SKM-1 (cell line): ENCODE results near the gene ITGB1BP1.

Source experiments
- DNase-seq: peaks from one replicate; lab custom pipeline; 2025; ENCODE audit not compliant: unreplicated experiment; lab: John Stamatoyannopoulos, UW

Gene ITGB1BP1

DNA sequence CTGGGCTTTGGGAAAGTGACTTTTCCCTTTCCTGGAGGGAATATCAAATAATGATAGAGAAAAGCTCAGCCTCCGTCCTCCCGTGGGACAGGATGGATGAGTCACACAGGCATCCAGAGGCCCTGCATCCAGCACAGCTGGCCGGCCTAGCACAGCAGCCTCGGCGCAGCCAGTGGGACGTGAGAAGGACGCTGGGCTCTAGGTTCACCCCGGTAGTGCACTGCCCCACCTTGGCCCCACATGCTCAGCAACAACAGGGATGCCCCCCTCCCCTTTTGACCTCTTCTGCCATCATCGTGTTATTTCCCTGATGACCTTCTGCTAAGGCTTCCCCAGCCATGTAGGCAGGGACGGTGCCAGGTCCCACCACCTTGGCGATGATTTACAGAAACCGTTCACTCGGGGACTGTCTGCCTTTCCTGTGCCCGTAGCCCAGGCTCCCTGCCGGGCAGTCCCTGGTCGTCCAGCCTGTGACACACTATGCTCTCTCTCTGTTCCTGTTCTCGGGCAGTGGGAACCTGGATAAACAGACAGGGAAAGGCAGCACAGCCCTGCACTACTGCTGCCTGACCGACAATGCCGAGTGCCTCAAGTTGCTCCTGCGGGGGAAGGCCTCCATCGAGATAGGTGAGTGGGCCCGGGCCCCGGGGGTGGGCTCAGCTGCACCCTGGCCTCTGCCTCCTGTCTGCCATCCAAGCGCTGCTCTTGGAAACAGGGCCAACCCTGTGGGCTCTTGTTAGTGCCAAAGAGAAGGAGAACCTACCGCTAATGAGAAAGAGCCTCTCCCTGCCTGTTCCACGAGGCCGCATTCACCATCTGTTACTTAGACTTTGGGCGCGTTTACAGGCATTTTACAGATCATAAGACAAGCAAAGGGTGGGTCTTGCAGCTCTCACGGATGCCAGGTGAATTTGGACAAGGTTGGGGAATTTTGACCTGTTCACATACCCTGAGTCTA, 44.6 kb downstream of the ITGB1BP1 start:
- no peak for DNase-seq

DNA sequence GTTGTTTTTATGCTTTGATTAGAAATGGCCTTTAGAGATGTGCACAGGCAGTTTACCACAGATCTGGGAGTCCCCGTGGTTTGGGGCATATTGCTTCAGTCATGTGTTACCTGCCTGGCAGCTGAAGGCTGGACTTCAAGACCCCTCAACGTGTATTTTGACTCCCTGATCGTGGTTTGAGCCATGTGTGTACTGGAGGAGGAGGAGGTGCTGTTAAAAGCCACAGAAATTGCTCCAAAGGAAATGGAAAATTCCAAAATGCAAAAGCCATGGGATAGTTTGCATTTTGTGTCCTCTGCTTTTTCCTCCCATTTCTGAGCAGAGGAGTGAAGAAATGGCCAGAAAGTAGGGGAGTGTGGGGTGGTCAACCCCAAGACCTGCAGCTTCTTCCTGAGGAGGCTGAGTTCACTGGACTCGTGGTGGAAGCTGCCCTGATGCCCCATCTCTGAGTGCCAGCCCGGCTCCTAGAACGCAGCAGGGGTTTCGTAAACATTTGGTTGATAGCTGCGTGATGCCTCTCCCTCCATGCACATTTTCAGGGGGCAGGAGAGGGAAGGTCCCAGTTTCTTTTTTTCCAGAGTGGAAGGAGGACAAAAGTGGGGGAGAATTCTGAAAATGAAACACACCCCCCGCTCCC, 45.7 kb downstream of the ITGB1BP1 start:
- DNase-seq: no peak

DNA sequence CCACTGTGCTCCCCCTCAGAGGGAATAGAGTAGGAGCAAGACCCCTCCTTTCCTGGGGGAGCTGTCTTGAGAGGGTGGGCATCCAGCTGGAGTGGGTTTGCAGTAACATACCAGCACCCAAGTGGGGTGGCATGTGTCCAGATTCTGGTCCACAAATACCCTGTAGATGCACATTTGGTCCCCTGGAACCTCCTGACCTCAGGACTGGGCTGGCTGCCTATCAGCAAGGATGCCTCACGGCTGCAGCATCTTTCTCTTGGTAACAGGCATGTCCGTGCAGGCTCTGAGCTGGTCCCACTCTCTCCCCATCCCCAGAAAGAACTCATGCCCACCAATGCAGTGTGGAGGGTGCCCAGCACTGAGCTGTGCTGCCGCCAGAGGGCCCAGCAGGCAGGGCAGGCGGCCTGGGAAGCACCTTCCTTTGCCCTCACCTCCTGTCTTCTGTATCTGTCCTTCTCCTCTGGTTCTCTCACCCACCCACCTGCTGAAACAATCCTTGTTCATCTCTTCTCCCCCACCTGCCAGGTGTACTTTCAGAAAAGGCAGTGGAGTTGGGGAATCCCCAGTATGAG, 47.4 kb downstream of the ITGB1BP1 start:
- no peak for DNase-seq

DNA sequence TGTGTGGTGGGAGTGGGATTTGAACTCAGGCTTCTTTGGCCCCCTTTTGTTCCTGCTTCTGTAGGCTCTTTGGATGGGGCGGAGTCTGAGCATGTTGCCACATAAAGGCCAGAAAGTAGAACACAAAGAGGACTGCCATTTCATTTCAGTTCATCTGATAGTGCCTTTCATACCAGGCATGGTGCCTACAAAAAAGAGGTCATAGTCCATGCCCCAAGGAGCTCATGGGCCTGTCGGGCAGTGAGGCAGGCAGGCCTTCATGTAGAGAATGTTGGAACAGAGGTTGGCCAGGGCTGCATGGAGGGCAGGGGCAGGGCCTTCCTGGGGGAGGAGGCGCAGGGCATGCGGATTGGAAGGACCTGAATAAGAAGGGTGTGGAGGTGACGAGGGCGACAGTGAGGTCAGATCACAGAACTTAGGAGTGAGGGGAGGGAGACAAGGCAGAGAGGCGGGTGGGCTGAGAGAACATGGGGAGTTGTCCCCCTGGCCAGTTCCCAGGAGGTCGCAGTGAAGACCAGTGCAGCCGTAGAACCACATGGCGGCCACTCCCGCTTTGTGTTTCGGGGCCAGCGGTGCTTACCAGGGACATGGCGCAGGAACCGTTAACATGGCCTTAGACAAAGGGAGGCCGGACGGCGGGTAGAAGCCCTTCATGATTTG, 49.1 kb downstream of the ITGB1BP1 start:
- DNase-seq: no peak

DNA sequence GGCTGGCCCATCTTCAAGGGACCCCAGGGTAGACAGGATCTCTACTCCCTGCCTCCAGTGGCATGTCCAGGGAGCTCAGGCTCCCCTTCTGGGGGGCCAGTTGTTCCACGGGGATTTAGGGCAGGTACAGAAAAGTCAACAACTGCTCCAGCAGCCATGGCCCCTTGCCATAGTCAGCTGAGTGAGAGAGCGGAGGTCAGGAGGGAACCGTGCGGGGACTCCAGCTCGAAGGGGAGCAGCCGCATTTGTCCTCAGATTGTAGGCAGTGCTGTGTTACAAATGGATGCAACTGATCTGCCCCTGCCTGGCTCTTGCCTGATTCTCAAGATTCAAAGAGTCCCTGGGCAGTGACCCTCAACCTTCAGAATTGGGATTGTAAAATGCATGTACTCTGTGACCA, 49.9 kb downstream of the ITGB1BP1 start:
- no peak for DNase-seq

DNA sequence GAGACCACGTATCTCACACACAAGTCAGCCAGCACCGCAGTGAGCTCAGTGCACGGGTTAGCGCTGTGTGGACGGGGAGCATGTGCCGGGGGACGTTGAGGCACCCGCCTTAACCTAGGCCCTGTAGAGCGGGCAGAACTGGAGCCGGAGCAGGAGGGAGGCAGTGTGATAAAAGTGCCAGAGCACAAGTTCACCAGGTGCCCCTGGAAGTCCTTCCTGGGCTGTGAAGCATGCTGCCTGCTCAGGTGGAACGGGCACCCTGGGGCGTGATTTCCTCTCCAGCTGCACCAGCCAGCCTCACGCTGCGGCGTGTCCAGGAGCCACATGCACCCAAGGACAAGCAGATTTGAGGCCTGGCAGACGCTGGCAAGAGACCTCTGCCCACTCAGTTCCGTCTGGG, 50.3 kb downstream of the ITGB1BP1 start:
- DNase-seq: no peak

DNA sequence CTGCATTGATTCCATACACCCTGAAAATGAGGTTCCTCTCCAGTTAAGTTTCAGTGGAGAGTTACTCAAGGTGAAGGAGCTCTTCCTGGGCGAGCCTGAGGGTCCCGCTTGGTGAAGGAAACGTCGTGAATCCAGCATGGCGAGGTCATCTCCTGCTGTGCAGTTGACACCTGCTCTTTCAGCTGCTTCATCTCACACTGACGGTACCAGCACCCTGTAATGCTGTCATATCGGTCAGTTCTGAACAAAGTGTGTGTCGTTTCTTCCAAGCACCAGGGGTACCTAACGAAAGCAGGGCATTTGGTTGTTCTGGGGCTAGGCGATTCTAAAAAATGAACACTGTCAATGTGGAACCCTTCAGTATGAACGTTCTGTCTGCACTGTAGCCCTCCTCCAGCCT, 52.6 kb downstream of the ITGB1BP1 start:
- no peak for DNase-seq

DNA sequence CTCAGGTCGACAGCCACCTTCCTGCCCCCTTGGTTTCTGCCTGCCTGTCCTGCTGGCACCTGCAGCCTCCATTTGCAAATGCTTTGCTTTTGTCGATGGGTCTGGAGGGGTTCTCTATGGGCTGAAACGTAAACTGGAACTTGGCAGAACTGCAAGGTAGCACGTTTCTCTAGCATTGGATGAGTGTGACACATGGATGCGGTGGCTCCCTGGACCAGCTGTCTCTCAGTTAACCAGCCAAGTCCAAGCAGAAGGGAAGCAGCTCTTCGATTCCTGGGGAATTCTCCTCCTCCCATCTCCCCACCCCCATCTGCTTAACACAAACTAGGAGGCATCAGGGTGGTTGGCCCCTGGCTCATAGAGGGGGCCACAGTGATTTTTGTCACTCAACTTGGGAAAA, 57.3 kb downstream of the ITGB1BP1 start:
- DNase-seq: no peak

DNA sequence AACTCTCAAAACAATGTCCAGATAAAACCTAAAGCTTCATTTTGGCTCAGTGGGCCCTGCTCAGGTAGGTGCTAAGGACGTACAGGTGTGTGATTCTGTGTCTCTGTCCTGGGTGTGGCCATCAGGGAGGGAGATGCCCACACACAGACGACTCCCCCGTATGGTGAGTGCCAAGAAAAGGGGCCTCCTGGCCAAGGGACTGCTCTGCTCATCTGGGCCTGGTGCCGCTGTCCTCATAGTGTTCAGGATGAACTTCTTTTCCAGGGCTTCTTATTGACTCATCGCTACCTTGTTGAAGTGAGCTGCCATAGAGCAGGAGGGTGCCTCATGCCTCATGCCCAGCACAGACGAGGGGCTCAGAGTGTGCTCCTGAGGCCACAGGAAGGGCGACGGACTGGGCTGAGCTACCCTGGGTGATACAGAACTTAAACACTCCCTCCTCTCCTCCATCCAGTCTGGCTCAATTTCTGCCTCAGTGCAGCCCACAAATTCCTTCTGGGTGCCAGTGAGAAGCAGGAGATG, 57.8 kb downstream of the ITGB1BP1 start:
- no peak for DNase-seq

DNA sequence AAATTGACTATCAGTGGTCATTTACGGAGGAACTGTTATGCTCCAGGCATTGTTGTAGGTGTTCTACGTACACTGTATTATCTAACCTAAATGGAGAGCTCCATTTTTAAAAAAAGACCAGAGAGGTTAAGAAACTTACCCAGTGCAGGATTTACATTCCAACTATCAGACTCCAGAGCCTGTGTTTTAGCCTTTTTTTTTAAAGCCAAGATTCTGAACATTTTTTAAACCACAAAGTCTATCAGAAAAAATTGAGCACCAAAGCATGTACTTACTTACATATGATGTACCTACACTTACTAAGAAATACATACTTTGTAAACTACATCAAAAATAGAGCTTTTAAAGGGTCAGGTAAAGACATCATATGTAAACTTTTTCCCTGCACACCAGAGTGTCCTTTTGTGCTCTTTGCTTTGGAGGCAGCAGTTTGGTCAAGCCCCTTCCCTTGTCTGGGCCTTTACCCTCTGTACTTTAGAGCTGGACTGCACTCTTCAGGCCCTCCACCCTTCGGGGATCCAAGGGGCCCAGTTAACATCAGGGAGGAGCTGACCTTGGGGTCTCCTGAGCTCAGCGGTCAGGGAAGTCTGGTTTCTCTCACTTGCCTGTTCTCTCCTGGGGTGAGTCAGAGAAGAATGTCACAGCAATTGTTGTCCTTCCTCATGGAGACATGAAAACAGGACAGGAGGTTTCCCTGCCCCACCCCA, 58.4 kb downstream of the ITGB1BP1 start:
- no peak for DNase-seq

DNA sequence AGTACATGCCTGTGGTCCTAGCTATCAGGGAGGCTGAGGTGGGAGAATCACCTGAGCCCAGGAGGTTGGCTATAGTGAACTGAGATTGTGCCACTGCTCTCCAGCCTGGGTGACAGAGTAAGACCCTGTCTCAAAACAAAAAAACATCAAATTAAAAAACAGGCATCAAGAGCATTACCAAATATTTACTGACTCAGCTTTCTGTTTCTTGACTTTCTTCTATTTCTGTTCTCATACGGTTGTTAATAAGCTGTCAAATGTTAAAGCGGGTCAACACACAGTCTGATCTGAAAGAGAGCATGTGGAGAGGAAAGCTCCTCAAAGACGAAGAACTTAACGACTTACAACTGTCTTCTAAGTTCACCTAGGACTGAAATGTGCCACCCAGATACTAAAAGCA, 59.0 kb downstream of the ITGB1BP1 start:
- no peak for DNase-seq

DNA sequence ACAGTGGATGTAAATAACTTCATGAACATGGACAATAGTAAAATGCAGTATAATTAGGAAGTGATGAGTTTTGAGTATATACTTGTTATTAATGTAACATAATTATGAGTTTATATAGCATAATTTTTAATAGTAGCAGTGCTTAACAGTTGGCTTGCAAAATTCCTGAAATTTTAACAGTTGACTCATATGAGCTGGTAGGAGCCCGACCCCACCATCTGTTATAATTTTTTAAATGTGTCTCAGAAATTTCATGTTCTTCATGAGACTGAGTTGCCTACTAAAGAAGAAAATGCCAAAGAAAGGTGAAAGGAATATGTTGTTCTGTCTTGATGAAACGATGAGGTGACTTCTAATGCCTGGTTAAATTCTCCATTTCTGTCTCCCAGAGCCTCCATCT, 62.6 kb downstream of the ITGB1BP1 start:
- no peak for DNase-seq

DNA sequence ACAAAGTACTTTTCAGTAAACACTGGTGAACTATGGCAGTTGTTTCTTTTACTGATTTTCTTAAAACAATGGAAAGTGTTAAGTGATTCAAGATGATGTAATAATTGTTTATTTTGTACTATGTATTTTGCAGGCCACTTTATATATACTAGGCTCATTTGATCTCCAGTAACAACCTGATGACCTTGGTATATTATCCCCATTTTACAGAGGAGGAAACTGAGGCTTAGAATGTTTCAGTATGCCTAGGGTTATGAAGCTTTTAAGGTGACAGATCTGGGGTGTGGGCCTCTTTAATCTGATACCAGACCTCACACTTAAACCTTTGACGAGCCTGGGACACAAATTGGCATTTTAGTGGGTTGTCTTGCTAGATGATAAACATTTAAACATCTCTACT, 63.2 kb downstream of the ITGB1BP1 start:
- no peak for DNase-seq

DNA sequence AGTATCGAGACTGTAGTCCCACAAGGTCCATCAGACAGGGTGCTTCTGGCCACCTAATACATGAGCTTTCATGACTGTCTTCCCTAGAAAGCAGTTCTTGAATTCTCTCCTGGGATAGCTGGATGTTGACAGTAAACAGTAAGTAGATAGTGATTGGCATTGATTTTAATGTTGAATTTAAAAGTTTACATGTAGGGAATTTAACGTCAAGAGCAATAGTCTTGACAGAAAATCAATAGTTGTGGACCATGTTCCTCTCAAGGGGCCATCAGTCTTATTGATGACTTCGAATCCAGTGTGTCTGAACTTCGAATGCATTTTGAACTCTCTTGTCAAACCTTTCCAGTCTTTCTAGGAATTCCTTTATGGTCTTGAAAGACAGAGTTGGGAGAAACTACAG, 63.9 kb downstream of the ITGB1BP1 start:
- no peak for DNase-seq

DNA sequence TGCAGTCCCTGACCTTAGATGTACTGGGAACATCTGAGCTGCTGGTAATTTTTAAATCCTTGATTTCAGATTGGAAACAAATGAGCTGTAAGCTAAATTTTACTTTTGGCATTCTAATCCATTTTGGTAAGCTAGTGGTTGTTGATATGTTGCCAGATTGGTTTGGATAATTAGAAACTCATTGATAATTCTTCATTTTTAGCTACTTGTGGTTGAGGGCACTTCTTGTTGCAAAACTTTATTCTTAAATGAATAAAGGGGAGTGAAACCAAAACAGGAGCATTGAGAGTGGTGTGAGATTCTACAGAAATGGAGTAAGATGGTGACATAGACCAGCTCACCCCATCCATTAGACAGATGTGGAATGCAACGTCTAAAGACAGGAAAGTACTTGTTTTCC, 64.5 kb downstream of the ITGB1BP1 start:
- no peak for DNase-seq

DNA sequence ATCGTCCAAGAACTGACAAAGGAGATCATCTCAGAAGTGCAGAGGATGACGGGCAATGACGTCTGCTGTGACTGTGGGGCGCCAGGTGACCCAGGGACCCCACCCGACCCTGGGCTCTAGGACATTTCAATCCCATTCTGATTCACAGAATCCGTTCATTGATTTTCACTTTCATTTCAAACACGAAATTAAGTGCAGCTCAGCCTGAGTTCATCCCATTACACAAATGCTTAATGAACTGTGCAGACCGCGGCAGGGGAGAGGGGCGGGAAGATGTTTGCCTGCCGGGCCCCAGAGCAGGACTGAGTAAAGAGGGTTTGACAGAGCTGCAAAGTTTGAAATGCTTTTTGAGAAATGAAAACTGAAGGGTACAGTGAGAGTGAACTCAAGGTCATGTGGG, 67.1 kb downstream of the ITGB1BP1 start:
- no peak for DNase-seq

DNA sequence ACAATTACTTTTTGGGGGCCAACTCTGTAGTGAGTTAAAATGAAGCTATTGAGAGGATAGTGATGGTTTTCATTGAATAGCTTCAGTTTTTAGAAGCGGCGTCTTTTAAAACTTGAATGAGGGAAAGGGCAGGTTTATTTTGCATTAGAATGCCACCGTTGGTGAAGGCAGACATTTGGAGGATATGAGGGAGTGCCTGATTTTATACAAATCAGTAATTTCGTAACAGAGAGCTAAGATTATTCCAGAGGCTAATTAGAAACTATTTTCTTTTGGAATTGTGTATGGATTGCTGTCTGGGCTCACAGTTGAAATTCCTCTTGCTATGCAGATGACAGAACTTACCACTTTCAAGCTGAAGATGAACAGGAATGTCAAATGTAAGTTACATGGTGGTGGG, 67.6 kb downstream of the ITGB1BP1 start:
- DNase-seq: no peak

DNA sequence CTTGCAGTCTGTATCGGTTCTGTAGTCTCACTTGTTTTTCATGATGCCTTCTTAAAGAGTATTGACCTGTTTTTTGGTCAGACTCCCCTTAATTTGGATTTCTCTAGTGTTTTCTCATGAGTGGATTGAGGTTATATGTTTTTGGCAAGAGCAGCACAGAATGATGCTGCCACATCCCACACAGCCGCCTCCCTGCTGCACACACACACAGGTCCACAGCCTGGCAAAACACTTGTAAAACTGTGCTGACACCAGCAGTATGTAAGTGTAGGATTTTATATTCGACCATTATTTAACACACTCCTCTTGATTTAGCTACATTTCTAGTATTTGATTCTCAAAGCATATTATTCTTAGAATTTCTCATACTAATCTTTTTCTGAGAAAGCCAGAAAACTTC, 68.1 kb downstream of the ITGB1BP1 start:
- no peak for DNase-seq

DNA sequence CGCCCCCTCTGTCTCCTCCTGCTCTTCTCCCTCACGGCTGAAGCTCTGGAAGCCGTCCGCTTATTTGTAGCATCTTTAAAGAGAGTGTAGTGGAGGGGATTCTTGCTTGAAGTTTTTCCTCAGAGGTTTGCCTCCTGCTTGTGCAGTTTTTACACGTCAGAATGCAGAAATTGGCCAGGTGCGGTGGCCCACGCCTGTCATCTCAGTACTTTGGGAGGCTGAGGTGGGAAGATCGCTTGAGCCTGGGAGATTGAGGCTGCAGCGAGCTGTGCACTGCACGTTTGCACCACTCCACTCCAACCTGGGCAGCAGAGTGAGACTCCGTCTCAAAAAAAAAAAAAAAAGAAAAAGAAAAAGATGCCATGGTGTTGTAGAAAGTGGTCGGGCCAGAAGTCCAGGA, 69.0 kb downstream of the ITGB1BP1 start:
- DNase-seq: no peak
